NT2/D1 (cell line): Measurements from ENCODE around the gene NEDD9.

Source experiments
- DNase-seq: peaks from one replicate; pipeline ENCODE4 v3.0.0-alpha.2; 2011; ENCODE audit warnings: low read depth, low spot score
- H3K27me3 ChIP-seq: 2 replicates; pipeline ENCODE4 v1.6.0; 2011; ENCODE audit warnings: mild to moderate bottlenecking; ENCODE audit not compliant: insufficient read length, insufficient read depth
- H3K36me3 ChIP-seq: 2 replicates; pipeline ENCODE4 v1.6.1; 2011; ENCODE audit warnings: mild to moderate bottlenecking, low read length, mixed read lengths; ENCODE audit not compliant: insufficient read depth, insufficient read length
- H3K4me1 ChIP-seq: 2 replicates; pipeline ENCODE4 v1.5.1; 2011; ENCODE audit not compliant: insufficient read depth, insufficient read length
- H3K4me3 ChIP-seq: 2 replicates; pipeline ENCODE4 v1.5.1; 2011; ENCODE audit warnings: low read depth; ENCODE audit not compliant: insufficient read length
- H3K9ac ChIP-seq: 2 replicates; pipeline ENCODE4 v1.6.0; 2011; ENCODE audit warnings: low read depth; ENCODE audit not compliant: insufficient read length
- H3K9me3 ChIP-seq: 2 replicates; pipeline ENCODE4 v1.5.1; 2011; ENCODE audit warnings: mild to moderate bottlenecking, low read length; ENCODE audit not compliant: insufficient read depth
- SUZ12 ChIP-seq: IDR thresholded peaks from 2 replicates; pipeline ENCODE4 v1.6.1; 2011; ENCODE audit not compliant: insufficient read length, insufficient read depth; ENCODE audit errors: extremely low read depth
- YY1 ChIP-seq: IDR thresholded peaks from 2 replicates; pipeline ENCODE4 v1.6.1; 2011; ENCODE audit not compliant: insufficient read length, insufficient read depth
- ZNF274 ChIP-seq: IDR thresholded peaks from 2 replicates; pipeline ENCODE4 v1.6.1; 2011; ENCODE audit warnings: mild to moderate bottlenecking, low read depth, low read length

Gene NEDD9

GRCh38 chr6:11202513-11203305 is 29.8 kb downstream of the NEDD9 start:
- DNase-seq: peak; percentile 15

GRCh38 chr6:11201772-11202512 is 30.5 kb downstream of the NEDD9 start:
- Histone ChIP-seq H3K36me3 (peaks cover 15% of the 10 kb centered on the region), H3K4me3 (no peak overlapping the region), H3K9me3 (no peaks in the 10 kb centered on the region), H3K27me3 (no peaks in the 10 kb centered on the region), H3K4me1 (no peaks in the 10 kb centered on the region), H3K9ac (no peak overlapping the region)
- no peak for DNase-seq
- TF ChIP-seq SUZ12 (no peak), YY1 (no peak), ZNF274 (no peak)

More at GRCh38 chr6:11202513-11203305, 29.8 kb downstream of the NEDD9 start:
- Histone ChIP-seq H3K36me3 (peaks cover 15% of the 10 kb centered on the region), H3K27me3 (no peaks in the 10 kb centered on the region), H3K9me3 (no peaks in the 10 kb centered on the region), H3K9ac (no peak overlapping the region), H3K4me1 (no peaks in the 10 kb centered on the region), H3K4me3 (no peak overlapping the region)
- no peak for TF ChIP-seq SUZ12
- no peak for TF ChIP-seq YY1
- TF ChIP-seq ZNF274: no peak

GRCh38 chr6:11201015-11201414 is 31.5 kb downstream of the NEDD9 start:
- Histone ChIP-seq H3K36me3 (peaks cover 15% of the 10 kb centered on the region), H3K4me1 (no peaks in the 10 kb centered on the region), H3K9ac (no peak overlapping the region), H3K9me3 (no peaks in the 10 kb centered on the region), H3K4me3 (no peak overlapping the region), H3K27me3 (no peaks in the 10 kb centered on the region)
- no peak for TF ChIP-seq ZNF274
- TF ChIP-seq YY1: no peak
- no peak for TF ChIP-seq SUZ12
- DNase-seq: no peak

DNA sequence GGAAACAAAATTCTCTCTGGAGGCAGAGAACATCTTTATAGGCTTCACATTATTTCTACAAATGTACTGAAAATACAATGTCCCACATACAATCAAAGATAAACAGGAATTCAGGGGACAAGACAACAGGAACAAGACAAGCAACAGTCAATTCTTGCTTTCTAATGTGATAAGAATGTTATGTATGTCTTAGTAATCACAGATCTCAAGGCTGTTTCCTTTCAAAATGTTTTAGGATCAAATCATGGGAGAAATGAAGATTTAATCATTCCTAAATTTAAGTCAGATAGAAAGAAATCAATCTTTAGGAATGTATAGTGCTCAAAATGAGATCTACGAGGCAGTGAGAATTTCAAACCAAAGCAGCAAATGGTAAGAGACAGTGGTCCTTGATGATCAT is 32.1 kb downstream of the NEDD9 start:
- Histone ChIP-seq H3K9ac (no peak overlapping the region), H3K4me3 (no peak overlapping the region), H3K9me3 (no peaks in the 10 kb centered on the region; the same call in 1 of the 2 replicates), H3K4me1 (no peaks in the 10 kb centered on the region), H3K27me3 (no peaks in the 10 kb centered on the region), H3K36me3 (peaks cover 15% of the 10 kb centered on the region)
- TF ChIP-seq ZNF274 (no peak), SUZ12 (no peak), YY1 (no peak)
- no peak for DNase-seq

- Histone ChIP-seq H3K36me3 (peaks cover 15% of the 10 kb centered on the region), H3K4me1 (no peaks in the 10 kb centered on the region), H3K27me3 (no peaks in the 10 kb centered on the region), H3K9me3 (no peaks in the 10 kb centered on the region; the same call in 1 of the 2 replicates), H3K9ac (no peak overlapping the region), H3K4me3 (no peak overlapping the region)
- no peak for TF ChIP-seq ZNF274
- TF ChIP-seq SUZ12: no peak
- TF ChIP-seq YY1: no peak
- no peak for DNase-seq
These were observed 33.5 kb downstream of the NEDD9 start for GRCh38 chr6:11198663-11199603.

GRCh38 chr6:11197850-11198249 is 34.6 kb downstream of the NEDD9 start:
- no peak for TF ChIP-seq YY1
- TF ChIP-seq ZNF274: no peak
- no peak for TF ChIP-seq SUZ12
- DNase-seq: no peak
- H3K4me3 ChIP-seq: no peak overlapping the region
- no peaks in the 10 kb centered on the region for H3K4me1 ChIP-seq
- no peaks in the 10 kb centered on the region for H3K27me3 ChIP-seq
- no peak overlapping the region for H3K9ac ChIP-seq
- peaks cover 18% of the 10 kb centered on the region for H3K36me3 ChIP-seq
- no peaks in the 10 kb centered on the region; the same call in 1 of the 2 replicates for H3K9me3 ChIP-seq
